GM18861 (cell line): ENCODE results near the gene PDE8A.
A peak's percentile ranks its signal among the peaks of the same experiment; 100 is the strongest.

Source experiments
- ATAC-seq: cut with Tn5 transposase; IDR thresholded peaks from one replicate; pipeline ENCODE4 v1.9.1; 2021; ENCODE audit not compliant: unreplicated experiment

The PDE8A gene

DNA sequence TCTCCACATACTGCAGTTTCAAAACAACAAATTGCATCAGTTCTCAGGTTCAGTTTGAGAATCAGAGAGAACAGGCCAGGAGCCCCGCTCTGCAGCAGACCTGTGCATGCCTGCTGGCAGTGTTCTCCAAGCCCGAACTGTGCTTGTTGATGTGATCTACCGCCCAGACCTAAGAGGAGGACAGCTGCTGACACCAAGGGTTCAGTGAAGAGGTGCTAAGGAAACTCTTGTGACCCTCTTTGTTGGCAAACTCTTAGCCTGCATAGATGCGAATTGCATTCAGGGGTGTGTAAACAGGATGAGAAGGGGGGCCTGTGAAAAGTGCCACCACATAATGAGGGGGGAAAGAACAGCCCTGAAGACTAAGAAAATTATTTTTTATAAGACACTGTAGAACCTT, 89.8 kb downstream of the PDE8A start:
- no peak for ATAC-seq

- no peak for ATAC-seq
Observed at GRCh38 chr15:85072917-85073316, 91.3 kb downstream of the PDE8A start.

- ATAC-seq = peak; percentile 49
Observed at GRCh38 chr15:85073556-85074194, 92.0 kb downstream of the PDE8A start.

DNA sequence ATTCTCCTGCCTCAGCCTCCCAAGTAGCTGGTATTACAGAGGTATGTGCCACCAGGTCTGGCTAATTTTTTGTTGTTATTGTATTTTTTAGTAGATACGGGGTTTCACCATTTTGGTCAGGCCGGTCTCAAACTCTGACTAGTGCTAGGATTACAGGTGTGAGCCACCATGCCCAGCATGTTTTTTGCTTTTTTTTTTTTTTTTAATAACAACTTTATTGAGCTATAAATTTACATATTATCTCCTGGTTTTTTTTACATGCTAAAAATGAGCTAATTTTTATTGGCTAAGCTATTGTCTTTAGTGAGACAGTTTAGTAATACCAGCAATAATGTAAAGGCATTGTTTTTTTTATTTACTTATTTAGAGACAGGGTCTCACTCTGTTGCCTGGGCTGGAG, 105.2 kb downstream of the PDE8A start:
- ATAC-seq = no peak

- no peak for ATAC-seq
Observed at GRCh38 chr15:85088300-85088699, 106.6 kb downstream of the PDE8A start.

DNA sequence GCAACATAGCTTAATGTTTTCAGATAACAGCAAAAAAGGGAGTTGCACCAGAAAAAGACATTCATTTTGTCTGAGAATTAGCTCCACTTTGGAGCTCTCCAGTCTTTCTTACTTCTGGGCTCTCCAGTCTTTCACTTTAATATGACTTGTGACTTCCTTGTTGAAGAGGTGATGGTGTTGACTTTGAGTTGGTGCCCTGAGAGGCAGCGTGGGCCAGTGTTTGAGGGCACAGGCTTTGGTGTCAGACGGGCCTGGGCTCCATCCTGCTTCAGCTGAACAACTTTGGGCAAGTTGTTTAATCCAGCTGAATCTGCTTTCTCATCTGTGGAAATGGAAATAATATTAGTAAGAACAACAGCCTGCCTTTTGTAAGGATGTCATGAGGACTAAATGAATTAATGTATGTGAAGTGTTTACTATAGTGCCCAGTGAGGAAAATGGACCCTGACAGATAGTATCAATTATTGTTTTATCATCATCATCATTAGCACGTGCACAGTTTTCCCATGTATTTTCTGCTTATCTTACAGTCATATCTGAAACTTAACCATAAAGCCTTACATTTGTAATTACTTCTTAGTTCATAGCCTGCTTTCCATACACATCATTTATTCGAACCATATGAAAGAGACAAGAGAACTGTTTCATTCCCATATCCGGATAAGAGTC, 108.4 kb downstream of the PDE8A start:
- ATAC-seq = no peak

- ATAC-seq = no peak
Observed at GRCh38 chr15:85091990-85092389, 110.3 kb downstream of the PDE8A start.

DNA sequence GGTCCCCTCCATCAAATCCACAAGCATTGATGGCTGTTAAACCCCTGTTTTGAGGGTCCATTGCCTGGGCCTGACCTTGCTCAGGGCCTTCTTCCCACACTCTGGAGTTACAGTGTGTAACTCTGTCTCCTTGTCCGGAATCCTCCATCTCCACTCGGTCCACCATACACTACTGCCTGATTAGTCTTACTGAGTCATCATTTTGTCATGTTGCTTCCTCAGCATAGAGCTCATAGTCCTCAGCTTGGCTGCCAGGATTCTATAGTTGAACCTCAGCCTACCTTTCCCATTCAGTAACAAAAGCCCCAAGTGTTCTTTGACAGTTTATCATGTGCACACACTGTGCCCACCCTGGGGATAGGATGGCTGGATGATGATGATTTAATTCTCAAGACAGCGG, 113.0 kb downstream of the PDE8A start:
- no peak for ATAC-seq

DNA sequence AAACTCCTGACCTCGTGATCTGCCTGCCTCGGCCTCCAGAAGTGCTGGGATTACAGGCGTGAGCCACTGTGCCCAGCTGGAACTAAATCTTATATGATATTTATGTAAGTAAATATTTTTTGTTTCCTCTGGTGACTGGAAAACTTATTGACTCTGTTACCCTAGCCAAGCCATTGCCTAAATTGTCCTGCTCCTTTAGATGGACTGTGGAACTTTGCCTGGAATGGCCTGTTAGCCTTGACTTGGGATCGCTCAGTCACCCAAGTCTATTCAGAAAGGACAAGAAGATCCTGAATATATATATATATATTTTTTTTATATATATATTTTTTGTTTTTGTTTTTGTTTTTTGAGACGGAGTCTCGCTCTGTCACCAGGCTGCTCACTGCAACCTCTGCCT, 113.9 kb downstream of the PDE8A start:
- no peak for ATAC-seq

DNA sequence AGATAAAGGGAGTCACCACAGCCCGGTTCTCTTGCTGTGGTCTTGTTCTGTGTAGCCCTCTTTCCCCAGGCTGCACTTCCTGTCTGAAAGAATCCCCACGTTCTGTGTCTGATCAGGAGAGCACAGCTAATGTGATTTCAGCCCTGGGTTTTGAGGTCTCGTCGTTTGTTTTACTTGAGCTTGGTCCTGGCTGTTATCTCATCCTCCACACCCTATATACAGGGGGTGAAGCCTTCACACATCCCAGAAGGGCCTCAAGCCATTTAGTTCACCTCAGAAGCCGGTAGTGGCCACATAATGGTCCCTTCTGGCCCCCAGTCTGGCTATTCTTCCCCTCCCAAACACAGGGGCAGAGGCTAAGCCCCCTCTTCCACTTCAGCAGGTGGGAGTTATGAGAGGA, 115.6 kb downstream of the PDE8A start:
- ATAC-seq = no peak

GRCh38 chr15:85097725-85098124, 116.1 kb downstream of the PDE8A start:
- no peak for ATAC-seq

- ATAC-seq = no peak
Observed at GRCh38 chr15:85099195-85099803, 117.6 kb downstream of the PDE8A start.

GRCh38 chr15:85100186-85100937, 118.7 kb downstream of the PDE8A start:
- no peak for ATAC-seq

GRCh38 chr15:85104584-85104983, 122.9 kb downstream of the PDE8A start:
- ATAC-seq = no peak

DNA sequence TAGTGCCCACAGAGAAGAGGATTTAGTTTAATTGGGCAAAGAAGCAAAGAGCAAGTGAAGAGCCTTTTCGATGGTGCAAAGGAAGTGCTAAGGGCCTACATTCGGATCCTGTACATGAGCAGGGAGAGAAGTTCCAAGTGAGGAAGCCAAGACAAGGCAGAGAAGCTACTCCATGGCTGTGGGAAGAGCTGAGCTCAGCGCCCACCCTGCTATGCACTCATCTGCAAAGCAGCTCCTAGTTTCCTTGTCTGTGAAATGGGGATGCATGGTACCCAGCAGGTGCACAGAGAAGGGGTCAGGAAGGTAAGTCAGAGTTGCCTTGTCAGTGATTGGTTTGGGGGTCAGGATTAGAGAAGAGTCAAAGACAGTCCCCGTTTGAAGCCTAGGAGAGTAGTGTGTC, 126.5 kb downstream of the PDE8A start:
- ATAC-seq = no peak

GRCh38 chr15:85109333-85109732, 127.7 kb downstream of the PDE8A start:
- no peak for ATAC-seq

DNA sequence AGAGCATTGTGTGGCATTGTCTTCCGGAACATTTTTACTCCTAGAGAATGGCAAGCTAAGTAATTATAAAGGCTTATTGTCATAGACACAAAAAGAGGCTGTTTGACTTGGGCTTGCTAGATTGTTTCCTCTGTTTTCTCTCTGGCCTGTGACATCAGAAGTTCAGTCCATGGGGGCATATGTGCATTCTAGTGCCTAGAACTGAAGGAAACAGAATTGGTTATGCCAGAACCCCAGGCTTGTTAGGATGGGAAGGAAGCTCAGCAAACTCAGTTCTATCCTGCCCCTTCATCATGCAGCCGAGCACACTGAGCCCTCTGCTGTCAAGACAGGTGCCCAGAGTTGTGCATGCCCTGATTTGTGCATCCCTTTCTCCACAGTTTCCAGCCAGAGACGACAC, 131.3 kb downstream of the PDE8A start:
- no peak for ATAC-seq

DNA sequence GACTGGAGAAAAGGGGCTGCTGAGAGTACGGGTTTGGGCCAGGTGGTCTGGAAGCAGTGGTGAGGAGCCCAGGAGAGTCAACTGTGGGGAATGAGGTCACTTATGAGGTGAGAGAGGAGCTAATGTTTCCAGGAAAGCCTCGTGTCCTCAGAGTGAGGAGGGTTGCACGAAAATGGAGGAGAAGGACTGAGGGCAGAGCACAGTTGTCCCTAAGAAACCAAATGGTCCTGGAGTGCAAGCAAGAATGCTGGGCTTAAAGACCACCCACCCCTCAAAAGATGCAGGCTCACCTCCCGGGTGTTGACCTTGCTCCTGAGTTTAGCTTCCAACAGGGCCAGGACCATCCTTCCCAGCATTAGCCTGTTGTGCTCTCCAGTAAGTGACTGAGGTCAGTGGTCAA, 133.2 kb downstream of the PDE8A start:
- no peak for ATAC-seq

DNA sequence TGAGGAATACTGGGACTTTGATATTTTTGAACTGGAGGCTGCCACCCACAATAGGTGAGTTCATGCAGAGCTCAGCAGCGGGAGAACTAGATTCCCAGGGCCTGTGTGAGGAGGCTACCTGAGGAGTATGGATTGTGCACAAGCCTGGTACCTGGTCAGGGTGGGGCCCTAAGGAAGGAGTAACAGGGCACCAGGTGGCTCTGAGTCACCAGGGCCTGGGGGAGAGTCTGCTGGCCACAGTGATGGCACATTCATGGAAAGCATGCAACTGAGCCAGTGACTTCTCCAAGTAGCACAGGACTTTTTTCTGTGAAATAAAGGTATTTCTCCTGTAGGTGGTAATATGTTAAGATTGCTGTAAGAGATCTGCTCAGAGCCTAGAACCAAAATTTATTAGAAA, 134.4 kb downstream of the PDE8A start:
- no peak for ATAC-seq

DNA sequence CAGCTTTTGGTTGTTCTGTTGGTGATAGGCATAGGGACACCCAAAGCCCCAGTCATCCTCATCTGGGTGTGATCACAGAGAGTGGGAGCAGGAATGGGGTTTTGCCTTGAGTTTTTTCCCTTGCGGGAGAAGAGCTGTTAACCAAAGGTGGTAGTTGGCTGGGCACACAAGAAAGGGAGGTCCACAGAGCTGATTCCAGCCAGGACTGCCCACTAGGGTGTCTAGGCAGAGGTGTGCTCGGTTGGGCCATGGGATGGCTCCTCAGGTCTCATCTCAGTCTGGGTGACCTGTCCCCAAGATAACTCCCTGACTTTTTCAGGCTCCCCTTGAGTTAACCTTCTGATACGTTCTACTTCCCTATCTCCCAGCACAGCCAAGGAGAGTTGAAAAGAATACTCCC, 134.8 kb downstream of the PDE8A start:
- no peak for ATAC-seq

- ATAC-seq = no peak
Observed at GRCh38 chr15:85116925-85117646, 135.4 kb downstream of the PDE8A start.
